HEK293 (cell line): ENCODE results near the gene BCAS3.

Experiments used
- CTCF ChIA-PET: fragments of 350-600 bp; formaldehyde crosslinking; extraction: SDS; loops from one replicate; lab custom pipeline; 2021; ENCODE audit warnings: antibody characterized with exemption; lab: Yijun Ruan, JAX
- POLR2A ChIA-PET: fragments of 300-600 bp; formaldehyde crosslinking; extraction: SDS; loops from one replicate; lab custom pipeline; 2020; ENCODE audit warnings: antibody characterized with exemption, inconsistent platforms; lab: Yijun Ruan, JAX
- H3K27ac ChIP-seq: fragments of 200-500 bp; sonication (Bioruptor generic); 2 replicates; pipeline ENCODE4 v1.5.1; 2014; ENCODE audit warnings: low read depth, low read length, control low read depth, inconsistent platforms; ENCODE audit errors: extremely low read depth
- H3K36me3 ChIP-seq, 2 experiments: fragments of 200-500 bp in 1 of 2; sonication (Bioruptor generic) in 1 of 2; 1 replicate in 1 of 2; 2 replicates in 1 of 2; pipeline ENCODE4 v1.5.1; 2014 to 2017; ENCODE audit warnings: inconsistent platforms in 2 of 2, low read length in 2 of 2; ENCODE audit not compliant: control insufficient read depth in 2 of 2, insufficient read depth in 1 of 2
- H3K4me1 ChIP-seq: fragments of 200-500 bp; sonication (Bioruptor generic); 2 replicates; pipeline ENCODE4 v1.5.1; 2014; ENCODE audit warnings: mild to moderate bottlenecking, low read length, inconsistent platforms; ENCODE audit not compliant: control insufficient read depth, insufficient read depth
- H3K4me3 ChIP-seq: 2 replicates; pipeline ENCODE4 v1.5.1; 2011; ENCODE audit warnings: low read depth, mild to moderate bottlenecking, control low read depth, low read length, moderate library complexity
- H3K9me3 ChIP-seq: fragments of 200-500 bp; sonication (Bioruptor generic); 2 replicates; pipeline ENCODE4 v1.5.1; 2014; ENCODE audit warnings: low read depth, low read length, inconsistent platforms; ENCODE audit not compliant: control insufficient read depth, insufficient read depth
- HIC1 ChIP-seq: fragments of 450-650 bp; formaldehyde crosslinking; IDR thresholded peaks from 2 replicates; pipeline ENCODE4 v1.5.1; 2016; ENCODE audit warnings: missing biosample characterization, missing genetic modification characterization
- INSM2 ChIP-seq: fragments of 450-650 bp; formaldehyde crosslinking; IDR thresholded peaks from 2 replicates; pipeline ENCODE4 v1.5.1; 2016; ENCODE audit warnings: missing biosample characterization, missing genetic modification characterization
- MEIS1 ChIP-seq: sonication (generic); formaldehyde crosslinking; IDR thresholded peaks from 2 replicates; pipeline ENCODE4 v1.8.1; 2022; ENCODE audit warnings: missing genetic modification reagents, mild to moderate bottlenecking, borderline replicate concordance
- ZFHX2 ChIP-seq: fragments of 450-650 bp; formaldehyde crosslinking; conservative IDR thresholded peaks from 2 replicates; pipeline ENCODE4 v1.5.1; 2016; ENCODE audit warnings: missing biosample characterization, missing genetic modification characterization
- ZIC2 ChIP-seq: fragments of 450-650 bp; formaldehyde crosslinking; IDR thresholded peaks from 2 replicates; pipeline ENCODE4 v1.5.1; 2016; ENCODE audit warnings: missing biosample characterization, missing genetic modification characterization
- ZNF16 ChIP-seq: fragments of 450-650 bp; formaldehyde crosslinking; IDR thresholded peaks from 2 replicates; pipeline ENCODE4 v1.5.1; 2016; ENCODE audit warnings: low read depth, missing biosample characterization, missing genetic modification characterization
- ZNF23 ChIP-seq: fragments of 450-650 bp; formaldehyde crosslinking; IDR thresholded peaks from 2 replicates; pipeline ENCODE4 v1.5.1; 2016; ENCODE audit warnings: missing biosample characterization, missing genetic modification characterization, borderline replicate concordance
- ZNF239 ChIP-seq: fragments of 450-650 bp; formaldehyde crosslinking; IDR thresholded peaks from 2 replicates; pipeline ENCODE4 v1.5.1; 2016; ENCODE audit warnings: missing biosample characterization, missing genetic modification characterization
- ZNF645 ChIP-seq: fragments of 450-650 bp; formaldehyde crosslinking; IDR thresholded peaks from 2 replicates; pipeline ENCODE4; 2016; ENCODE audit warnings: missing biosample characterization, missing genetic modification characterization
- ZSCAN16 ChIP-seq: fragments of 450-650 bp; formaldehyde crosslinking; IDR thresholded peaks from 2 replicates; pipeline ENCODE4 v1.5.1; 2016; ENCODE audit warnings: missing biosample characterization, missing genetic modification characterization
- ZSCAN18 ChIP-seq: fragments of 450-650 bp; formaldehyde crosslinking; IDR thresholded peaks from 2 replicates; pipeline ENCODE4 v1.5.1; 2016; ENCODE audit warnings: missing biosample characterization, missing genetic modification characterization
- TF ChIP-seq, protein P1 (sequence below): fragments of 450-650 bp; formaldehyde crosslinking; IDR thresholded peaks from 2 replicates; pipeline ENCODE4 v1.5.1; 2016; ENCODE audit warnings: missing biosample characterization, missing genetic modification characterization

The BCAS3 gene

GRCh38 chr17:61361084-61361483, 683.4 kb downstream of the BCAS3 start:
- Histone ChIP-seq H3K36me3 (no peaks in the 10 kb centered on the region), H3K9me3 (no peaks in the 10 kb centered on the region), H3K4me1 (no peaks in the 10 kb centered on the region), H3K27ac (no peak overlapping the region), H3K4me3 (no peak overlapping the region)
- CTCF ChIA-PET = interaction anchor here (0.6 to 1.8 kb wide), 3 partner anchors 9 to 360 kb away, joined by 3 to 5 read pairs (median 3); no protein-coding TSS in a partner anchor
- TF ChIP-seq ZNF23 (no peak), ZSCAN18 (tag by site-specific recombination) (no peak), HIC1 (no peak), ZNF16 (tag by site-specific recombination) (no peak), ZNF239 (tag by site-specific recombination) (no peak), ZSCAN16 (no peak)
- POLR2A ChIA-PET = no interaction called here

DNA sequence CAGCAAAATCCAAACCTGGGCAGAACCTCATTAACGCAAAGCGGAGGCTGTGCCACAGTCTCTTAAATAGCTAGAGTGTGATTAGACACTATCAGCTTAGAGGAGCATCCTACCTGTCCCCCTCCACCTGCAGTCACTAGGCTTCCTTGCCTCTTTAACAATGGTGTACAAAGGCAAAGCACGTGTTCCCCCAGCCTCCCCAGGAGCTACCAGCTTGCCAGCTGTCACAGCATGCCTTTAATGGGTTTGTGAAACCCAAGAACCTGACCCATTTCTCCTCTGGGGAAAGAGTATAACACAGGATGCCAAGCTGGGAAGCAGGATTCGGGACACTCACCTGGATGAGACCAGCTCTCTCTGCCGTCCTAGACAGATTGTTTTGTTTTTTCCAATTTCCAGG, 684.7 kb downstream of the BCAS3 start:
- POLR2A ChIA-PET = interaction anchor here (0.6 kb wide), 1 partner anchor 24 kb away, joined by 13 read pairs; no protein-coding TSS in a partner anchor
- CTCF ChIA-PET = interaction anchor here (0.6 to 1.8 kb wide), 6 partner anchors 10 to 642 kb away, joined by 3 to 5 read pairs (median 4); no protein-coding TSS in a partner anchor
- Histone ChIP-seq H3K4me1 (no peaks in the 10 kb centered on the region), H3K4me3 (no peak overlapping the region), H3K36me3 (no peaks in the 10 kb centered on the region), H3K9me3 (no peaks in the 10 kb centered on the region), H3K27ac (no peak overlapping the region)
- TF ChIP-seq ZNF645 (tag by site-specific recombination) = no peak
- TF ChIP-seq MEIS1 = no peak
- peak; percentile 64; the same call in 1 of the 2 replicates for TF ChIP-seq ZIC2 (tag by site-specific recombination)

- Histone ChIP-seq H3K4me1 (no peaks in the 10 kb centered on the region), H3K36me3 (no peaks in the 10 kb centered on the region), H3K27ac (no peak overlapping the region), H3K4me3 (no peak overlapping the region), H3K9me3 (no peaks in the 10 kb centered on the region)
- TF ChIP-seq ZNF645 (tag by site-specific recombination) (no peak), INSM2 (tag by site-specific recombination) (no peak), ZFHX2 (tag by site-specific recombination) (no peak)
- TF ChIP-seq, protein P1, sequence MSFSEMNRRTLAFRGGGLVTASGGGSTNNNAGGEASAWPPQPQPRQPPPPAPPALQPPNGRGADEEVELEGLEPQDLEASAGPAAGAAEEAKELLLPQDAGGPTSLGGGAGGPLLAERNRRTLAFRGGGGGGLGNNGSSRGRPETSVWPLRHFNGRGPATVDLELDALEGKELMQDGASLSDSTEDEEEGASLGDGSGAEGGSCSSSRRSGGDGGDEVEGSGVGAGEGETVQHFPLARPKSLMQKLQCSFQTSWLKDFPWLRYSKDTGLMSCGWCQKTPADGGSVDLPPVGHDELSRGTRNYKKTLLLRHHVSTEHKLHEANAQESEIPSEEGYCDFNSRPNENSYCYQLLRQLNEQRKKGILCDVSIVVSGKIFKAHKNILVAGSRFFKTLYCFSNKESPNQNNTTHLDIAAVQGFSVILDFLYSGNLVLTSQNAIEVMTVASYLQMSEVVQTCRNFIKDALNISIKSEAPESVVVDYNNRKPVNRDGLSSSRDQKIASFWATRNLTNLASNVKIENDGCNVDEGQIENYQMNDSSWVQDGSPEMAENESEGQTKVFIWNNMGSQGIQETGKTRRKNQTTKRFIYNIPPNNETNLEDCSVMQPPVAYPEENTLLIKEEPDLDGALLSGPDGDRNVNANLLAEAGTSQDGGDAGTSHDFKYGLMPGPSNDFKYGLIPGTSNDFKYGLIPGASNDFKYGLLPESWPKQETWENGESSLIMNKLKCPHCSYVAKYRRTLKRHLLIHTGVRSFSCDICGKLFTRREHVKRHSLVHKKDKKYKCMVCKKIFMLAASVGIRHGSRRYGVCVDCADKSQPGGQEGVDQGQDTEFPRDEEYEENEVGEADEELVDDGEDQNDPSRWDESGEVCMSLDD (tag by site-specific recombination) = no peak
- ChIA-PET CTCF (interaction anchor here (0.6 to 1.5 kb wide), 5 partner anchors 18 to 642 kb away, joined by 3 to 5 read pairs (median 4); no protein-coding TSS in a partner anchor), POLR2A (no interaction called here)
Measured at GRCh38 chr17:61362852-61363600, 685.4 kb downstream of the BCAS3 start.
